Panc1 (cell line): ENCODE measurements around the gene HDDC2. TPM values are rescaled to one million over a fixed set of nuclear protein-coding genes. Genes with fewer than 3 reads are reported as not detected.

ENCODE experiments used
- ATAC-seq: fragments of 200-7000 bp; cut with Tn5 transposase; 2 replicates; pipeline ENCODE4 v1.9.1; 2020; ENCODE audit warnings: mild to moderate bottlenecking, moderate library complexity
- BruUV-seq: library from RNA; stranded (reverse); fragments of 400-500 nt; replicated peaks from 2 replicates; lab custom pipeline; 2021; lab: Mats Ljungman, UMichigan
- CTCF ChIA-PET: fragments of 300-600 bp; sonication (Branson Sonifier 250); formaldehyde crosslinking; loops from one replicate; lab custom pipeline; 2022; ENCODE audit warnings: antibody characterized with exemption; lab: Charles Lee
- POLR2A ChIA-PET: fragments of 300-600 bp; sonication (Branson Sonifier 250); formaldehyde crosslinking; loops from one replicate; lab custom pipeline; 2022; ENCODE audit warnings: antibody characterized with exemption; lab: Charles Lee
- DNase-seq: peaks from one replicate; pipeline ENCODE4 v3.0.0-alpha.2; 2010; ENCODE audit warnings: low read depth, low spot score
- H3K27ac ChIP-seq: 2 replicates; pipeline ENCODE4 v1.5.1; 2011; ENCODE audit warnings: mild to moderate bottlenecking, low read length, inconsistent platforms
- H3K27me3 ChIP-seq: fragments of 200-500 bp; sonication (Bioruptor generic); 2 replicates; pipeline ENCODE4 v1.6.0; 2014; ENCODE audit warnings: low read length, inconsistent platforms; ENCODE audit not compliant: control insufficient read depth, insufficient read depth
- H3K36me3 ChIP-seq: fragments of 200-500 bp; sonication (Bioruptor generic); 2 replicates; pipeline ENCODE4 v1.5.1; 2014; ENCODE audit warnings: inconsistent platforms, mild to moderate bottlenecking, low read length, moderate library complexity; ENCODE audit not compliant: control insufficient read depth, insufficient read depth
- H3K4me1 ChIP-seq: 2 replicates; pipeline ENCODE4 v1.5.1; 2011; ENCODE audit warnings: inconsistent platforms, mild to moderate bottlenecking, low read length, moderate library complexity; ENCODE audit not compliant: control insufficient read depth, insufficient read depth
- H3K4me3 ChIP-seq, 2 experiments: 2 replicates each; pipeline ENCODE4 v1.5.1; 2011 to 2012; ENCODE audit warnings: low read depth in 2 of 2, low read length in 2 of 2, mild to moderate bottlenecking in 2 of 2, inconsistent platforms in 1 of 2, moderate library complexity in 1 of 2
- H3K9me3 ChIP-seq: fragments of 200-500 bp; sonication (Bioruptor generic); 2 replicates; pipeline ENCODE4 v1.5.1; 2014; ENCODE audit warnings: low read depth, mild to moderate bottlenecking, inconsistent platforms, low read length, moderate library complexity; ENCODE audit not compliant: control insufficient read depth, insufficient read depth
- CTCF ChIP-seq: fragments of 450-650 bp; IDR thresholded peaks from 2 replicates; pipeline ENCODE4 v1.5.1; 2017; ENCODE audit warnings: mild to moderate bottlenecking
- POLR2AphosphoS5 ChIP-seq: IDR thresholded peaks from 2 replicates; pipeline ENCODE4 v1.6.1; 2012; ENCODE audit warnings: mild to moderate bottlenecking, low read depth, low read length, moderate library complexity
- REST ChIP-seq, 2 experiments: IDR thresholded peaks; 2 replicates each; pipeline ENCODE4 v1.6.1; 2011 to 2012; ENCODE audit warnings: low read depth in 2 of 2, control low read depth in 1 of 2, low read length in 1 of 2, mild to moderate bottlenecking in 1 of 2, moderate library complexity in 1 of 2; ENCODE audit not compliant: insufficient read depth in 1 of 2
- SIN3A ChIP-seq: IDR thresholded peaks from 2 replicates; pipeline ENCODE4 v1.6.1; 2012; ENCODE audit warnings: low read depth, mild to moderate bottlenecking, low read length, moderate library complexity, borderline replicate concordance; ENCODE audit not compliant: insufficient read depth
- TCF7L2 ChIP-seq: IDR thresholded peaks from 2 replicates; pipeline ENCODE4 v1.6.1; 2011; ENCODE audit warnings: mild to moderate bottlenecking, low read depth, low read length, inconsistent platforms
- in situ Hi-C: cut with HindIII; loops from 2 replicates; pipeline ENCODE4 v1.10.0; 2016; ENCODE audit warnings: low sequenced_read_pairs, low pct_unique_long_range_greater_than_20kb
- intact Hi-C: fragments of 100-400 bp; cut with micrococcal nuclease; formaldehyde crosslinking; loops from one replicate; pipeline ENCODE4 v1.10.0; 2022; ENCODE audit not compliant: unreplicated experiment
- total RNA-seq: library from RNA; stranded (reverse); gene quantifications from one replicate; pipeline ENCODE4 v1.2.1, GENCODE V29; 2021; ENCODE audit not compliant: unreplicated experiment

Gene HDDC2
- total RNA-seq, 1 experiment from 2014 or later: 88.8 TPM

GRCh38 chr6:125307964-125308615, 6.3 kb upstream of the HDDC2 start:
- no peak for DNase-seq
- H3K27ac ChIP-seq: no peak overlapping the region
- ChIA-PET POLR2A (no interaction called here), CTCF (no interaction called here)
- H3K4me3 ChIP-seq: no peak overlapping the region
- H3K9me3 ChIP-seq: no peaks in the 10 kb centered on the region
- no TSS peak for BruUV-seq
- no peaks in the 10 kb centered on the region for H3K36me3 ChIP-seq
- H3K27me3 ChIP-seq: peaks cover 32% of the 10 kb centered on the region; the same call in 1 of the 2 replicates
- in situ Hi-C loops (no loop called here), intact Hi-C loops (loop anchor here (5.0 kb wide), 1 partner anchor 436 kb away; no protein-coding TSS in a partner anchor)
- no peaks in the 10 kb centered on the region for H3K4me1 ChIP-seq
- TF ChIP-seq TCF7L2 (no peak), POLR2AphosphoS5 (no peak), CTCF (no peak), SIN3A (no peak), REST (IDR thresholded peaks at IDR 0.05; ENCODE audit: insufficient read depth in 1 of 2, low read depth in 2 of 2, low read length in 1 of 2) (no peak)
- ATAC-seq: no peak

GRCh38 chr6:125307150-125307838, 5.5 kb upstream of the HDDC2 start:
- Histone ChIP-seq H3K27me3 (peaks cover 30% of the 10 kb centered on the region; the same call in 1 of the 2 replicates), H3K9me3 (no peaks in the 10 kb centered on the region), H3K36me3 (no peaks in the 10 kb centered on the region), H3K27ac (no peak overlapping the region), H3K4me1 (no peaks in the 10 kb centered on the region), H3K4me3 (no peak overlapping the region)
- TF ChIP-seq POLR2AphosphoS5 (no peak), TCF7L2 (no peak)
- in situ Hi-C loops: no loop called here
- POLR2A ChIA-PET: no interaction called here
- BruUV-seq: no TSS peak
- CTCF ChIA-PET: no interaction called here
- intact Hi-C loops: loop anchor here (5.0 kb wide), 1 partner anchor 435 kb away; no protein-coding TSS in a partner anchor
- no peak for ATAC-seq
- DNase-seq: no peak
